GM12891 (cell line): ENCODE results near the gene TMEM158.

Experiments
- POLR2A ChIP-seq: IDR thresholded peaks from 2 replicates; pipeline ENCODE4 v1.6.1; 2011; ENCODE audit warnings: low read depth, low read length, control low read depth
- POLR2AphosphoS5 ChIP-seq: IDR thresholded peaks from 2 replicates; pipeline ENCODE4 v1.6.1; 2011; ENCODE audit warnings: low read depth, low read length, control low read depth
- TAF1 ChIP-seq: IDR thresholded peaks from 2 replicates; pipeline ENCODE4 v1.6.1; 2011; ENCODE audit warnings: low read depth, low read length, control low read depth

- TF ChIP-seq POLR2A: no peak
- TF ChIP-seq TAF1: no peak
- no peak for TF ChIP-seq POLR2AphosphoS5
Measured at GRCh38 chr3:45185461-45185860, 40.6 kb downstream of the TMEM158 start.
